Muscle layer of duodenum (tissue), 2 donors: ENCODE measurements around the gene TCN2.
A peak's percentile ranks its signal among the peaks of the same experiment; 100 is the strongest.
"Not testable (repeated sequence)": the region's sequence is repeated elsewhere in the genome, so short reads cannot be mapped to it uniquely, and the experiment has no call there.

Experiments used
- H3K27ac ChIP-seq: one replicate; pipeline ENCODE4 v1.7.0; 2013; ENCODE audit warnings: mild to moderate bottlenecking, low read length
- H3K27me3 ChIP-seq: one replicate; pipeline ENCODE4 v1.7.0; 2013; ENCODE audit warnings: low read depth, mild to moderate bottlenecking, control low read depth, low read length
- H3K36me3 ChIP-seq, 2 donors: one replicate each; pipeline ENCODE4 v1.7.0; 2013; ENCODE audit warnings: low read length in 2 of 2, control low read depth in 1 of 2, mild to moderate bottlenecking in 1 of 2; ENCODE audit not compliant: insufficient read depth in 2 of 2, control insufficient read depth in 1 of 2
- H3K4me1 ChIP-seq, 2 donors: one replicate each; pipeline ENCODE4 v1.7.0; 2013; ENCODE audit warnings: low read length in 2 of 2, mild to moderate bottlenecking in 2 of 2, control low read depth in 1 of 2, moderate library complexity in 1 of 2; ENCODE audit not compliant: insufficient read depth in 2 of 2, control insufficient read depth in 1 of 2
- H3K4me3 ChIP-seq, 2 donors: one replicate each; pipeline ENCODE4 v1.7.0; 2013; ENCODE audit warnings: low read length in 2 of 2, low read depth in 1 of 2, mild to moderate bottlenecking in 1 of 2
- H3K9me3 ChIP-seq, 2 donors: one replicate each; pipeline ENCODE4 v1.7.0; 2013; ENCODE audit warnings: low read length in 2 of 2, control low read depth in 1 of 2, mild to moderate bottlenecking in 1 of 2; ENCODE audit not compliant: control insufficient read depth in 1 of 2
- donor health status: healthy.

TCN2 gene

DNA sequence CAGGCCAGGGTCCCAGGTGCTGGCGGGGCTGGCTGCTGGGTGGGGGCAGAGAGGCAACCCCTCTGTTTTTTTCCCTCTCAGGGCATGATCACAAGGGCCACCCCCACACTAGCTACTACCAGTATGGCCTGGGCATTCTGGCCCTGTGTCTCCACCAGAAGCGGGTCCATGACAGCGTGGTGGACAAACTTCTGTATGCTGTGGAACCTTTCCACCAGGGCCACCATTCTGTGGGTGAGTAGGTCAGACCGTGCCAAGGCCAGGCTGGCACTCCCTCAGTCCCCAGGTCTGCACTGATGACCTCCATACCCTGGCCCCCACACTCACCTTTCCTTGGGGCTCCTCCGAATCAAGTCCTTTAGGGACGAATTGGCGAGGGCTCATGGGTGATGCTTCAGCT lies 7.3 kb downstream of the TCN2 start:
- Histone ChIP-seq H3K36me3 (peaks cover 7 to 25% of the 10 kb centered on the region in 2 donors), H3K4me3 (no peak overlapping the region), H3K4me1 (peaks cover 0 to under 1% of the 10 kb centered on the region in 2 donors), H3K9me3 (no peaks in the 10 kb centered on the region), H3K27me3 (no peaks in the 10 kb centered on the region), H3K27ac (no peak overlapping the region)

DNA sequence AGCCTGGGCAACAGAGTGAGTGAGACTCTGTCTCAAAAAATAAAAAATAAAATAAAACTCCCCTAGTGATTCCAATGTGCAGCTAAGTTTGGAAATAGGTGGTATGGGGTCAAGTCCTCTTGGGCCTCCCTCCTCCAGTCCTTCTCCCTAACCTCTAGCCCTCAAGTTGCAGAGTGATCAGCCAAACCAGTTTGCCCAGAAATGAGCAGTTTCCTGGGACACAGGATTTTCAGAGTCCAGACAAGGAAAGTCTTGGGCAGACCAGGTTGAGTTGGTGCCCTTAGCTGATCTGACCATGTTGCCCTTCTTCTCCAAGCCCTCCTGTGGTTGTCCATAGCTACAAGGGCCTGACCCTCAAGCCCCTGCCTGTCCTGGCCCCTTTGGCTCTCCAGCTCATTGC lies 7.9 kb downstream of the TCN2 start:
- Histone ChIP-seq H3K27ac (no peak overlapping the region), H3K9me3 (no peaks in the 10 kb centered on the region), H3K27me3 (no peaks in the 10 kb centered on the region), H3K4me1 (no peaks in the 10 kb centered on the region), H3K4me3 (no peak overlapping the region), H3K36me3 (peaks cover 7 to 25% of the 10 kb centered on the region in 2 donors)

DNA sequence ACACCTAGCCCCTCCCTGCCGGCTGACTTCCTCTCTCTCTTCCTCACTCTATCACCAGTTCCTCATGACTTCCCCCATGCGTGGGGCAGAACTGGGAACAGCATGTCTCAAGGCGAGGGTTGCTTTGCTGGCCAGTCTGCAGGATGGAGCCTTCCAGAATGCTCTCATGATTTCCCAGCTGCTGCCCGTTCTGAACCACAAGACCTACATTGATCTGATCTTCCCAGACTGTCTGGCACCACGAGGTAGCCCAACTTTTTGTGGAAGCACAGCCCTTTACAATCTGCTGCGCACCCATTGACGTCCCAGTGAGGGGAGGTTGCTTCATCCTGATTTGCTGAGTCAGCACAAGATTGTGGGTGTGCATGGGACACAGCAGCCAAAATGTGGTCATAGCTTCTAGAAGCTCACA lies 8.6 kb downstream of the TCN2 start:
- no peaks in the 10 kb centered on the region for H3K27me3 ChIP-seq
- no peak overlapping the region for H3K4me3 ChIP-seq
- no peaks in the 10 kb centered on the region for H3K9me3 ChIP-seq
- no peak overlapping the region for H3K27ac ChIP-seq
- peaks cover 7 to 26% of the 10 kb centered on the region in 2 donors for H3K36me3 ChIP-seq
- no peaks in the 10 kb centered on the region for H3K4me1 ChIP-seq

DNA sequence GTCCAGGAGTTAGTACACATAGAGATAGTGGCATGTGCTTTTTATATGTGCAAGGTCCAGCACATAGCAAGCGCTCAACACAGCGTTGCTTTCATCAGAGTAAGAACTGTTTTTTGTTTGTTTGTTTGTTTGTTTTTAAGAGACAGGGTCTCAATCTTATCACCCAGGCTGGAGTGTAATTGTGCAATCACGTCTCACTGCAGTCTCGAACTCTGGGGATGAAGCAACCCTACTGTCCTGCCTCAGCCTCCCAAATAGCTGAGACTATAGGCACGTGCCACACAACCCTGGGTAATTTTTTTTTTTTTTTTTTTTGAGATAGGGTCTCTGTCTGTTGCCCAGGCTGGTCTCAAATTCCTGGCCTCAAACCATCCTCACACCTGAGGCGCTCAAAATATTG lies 10.8 kb downstream of the TCN2 start:
- no peak overlapping the region for H3K4me3 ChIP-seq
- H3K9me3 ChIP-seq = no peaks in the 10 kb centered on the region
- no peak overlapping the region for H3K27ac ChIP-seq
- no peaks in the 10 kb centered on the region for H3K4me1 ChIP-seq
- H3K27me3 ChIP-seq = no peaks in the 10 kb centered on the region
- peaks cover 7 to 28% of the 10 kb centered on the region in 2 donors for H3K36me3 ChIP-seq

DNA sequence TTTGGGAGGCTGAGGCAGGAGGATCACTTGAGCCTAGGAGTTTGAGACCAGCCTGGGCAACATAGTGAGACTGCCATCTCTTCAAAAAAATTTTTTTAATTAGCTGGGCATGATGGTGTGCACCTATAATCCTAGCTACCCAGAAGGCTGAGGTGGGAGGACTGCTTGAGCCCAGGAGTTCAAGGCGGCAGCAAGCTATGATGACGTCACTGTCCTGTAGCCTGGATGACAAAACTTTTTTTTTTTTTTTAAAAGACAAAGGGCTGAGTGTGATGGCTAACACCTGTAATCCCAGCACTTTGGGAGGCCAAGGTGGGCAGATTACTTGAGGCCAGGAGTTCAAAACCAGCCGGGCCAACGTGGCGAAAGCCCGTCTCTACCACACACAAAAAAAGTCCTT lies 12.9 kb downstream of the TCN2 start:
- H3K4me3 ChIP-seq = not testable (repeated sequence)

DNA sequence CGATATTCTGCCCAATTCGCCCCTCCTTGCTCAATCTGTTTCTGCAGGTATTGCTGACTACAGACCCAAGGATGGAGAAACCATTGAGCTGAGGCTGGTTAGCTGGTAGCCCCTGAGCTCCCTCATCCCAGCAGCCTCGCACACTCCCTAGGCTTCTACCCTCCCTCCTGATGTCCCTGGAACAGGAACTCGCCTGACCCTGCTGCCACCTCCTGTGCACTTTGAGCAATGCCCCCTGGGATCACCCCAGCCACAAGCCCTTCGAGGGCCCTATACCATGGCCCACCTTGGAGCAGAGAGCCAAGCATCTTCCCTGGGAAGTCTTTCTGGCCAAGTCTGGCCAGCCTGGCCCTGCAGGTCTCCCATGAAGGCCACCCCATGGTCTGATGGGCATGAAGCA lies 19.4 kb downstream of the TCN2 start:
- H3K27me3 ChIP-seq = no peaks in the 10 kb centered on the region
- H3K4me1 ChIP-seq = no peaks in the 10 kb centered on the region
- no peaks in the 10 kb centered on the region for H3K9me3 ChIP-seq
- peaks cover 0 to 4% of the 10 kb centered on the region in 2 donors for H3K36me3 ChIP-seq
- no peak overlapping the region for H3K4me3 ChIP-seq
- H3K27ac ChIP-seq = no peak overlapping the region

More for the DNA sequence above, 12.9 kb downstream of the TCN2 start:
- not testable (repeated sequence) for H3K4me1 ChIP-seq, H3K27ac ChIP-seq, H3K9me3 ChIP-seq, H3K27me3 ChIP-seq
- H3K36me3 ChIP-seq = peaks cover 0 to 28% of the 10 kb centered on the region in 2 donors

DNA sequence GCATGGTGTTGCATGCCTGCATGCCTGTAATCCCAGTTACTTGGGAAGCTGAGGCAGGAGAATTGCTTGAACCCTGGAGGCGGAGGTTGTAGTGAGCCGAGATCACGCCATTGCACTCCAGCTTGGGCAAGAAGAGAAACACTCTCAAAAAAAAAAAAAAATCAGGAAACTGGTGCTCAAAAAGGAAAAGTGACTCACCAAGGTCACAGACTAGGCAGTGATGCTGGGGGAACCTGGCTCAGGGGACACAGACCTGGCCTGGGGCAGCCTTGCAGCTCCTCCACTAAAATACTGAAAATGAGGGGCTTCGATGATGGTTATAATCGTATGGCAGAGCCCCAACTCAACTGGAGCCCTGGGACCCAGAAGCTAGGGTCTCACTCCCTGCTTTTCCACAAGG lies 20.5 kb downstream of the TCN2 start:
- Histone ChIP-seq H3K27me3 (no peaks in the 10 kb centered on the region), H3K4me1 (no peaks in the 10 kb centered on the region), H3K9me3 (no peaks in the 10 kb centered on the region), H3K27ac (no peak overlapping the region), H3K36me3 (peaks cover 0 to 1% of the 10 kb centered on the region in 2 donors), H3K4me3 (no peak overlapping the region)

DNA sequence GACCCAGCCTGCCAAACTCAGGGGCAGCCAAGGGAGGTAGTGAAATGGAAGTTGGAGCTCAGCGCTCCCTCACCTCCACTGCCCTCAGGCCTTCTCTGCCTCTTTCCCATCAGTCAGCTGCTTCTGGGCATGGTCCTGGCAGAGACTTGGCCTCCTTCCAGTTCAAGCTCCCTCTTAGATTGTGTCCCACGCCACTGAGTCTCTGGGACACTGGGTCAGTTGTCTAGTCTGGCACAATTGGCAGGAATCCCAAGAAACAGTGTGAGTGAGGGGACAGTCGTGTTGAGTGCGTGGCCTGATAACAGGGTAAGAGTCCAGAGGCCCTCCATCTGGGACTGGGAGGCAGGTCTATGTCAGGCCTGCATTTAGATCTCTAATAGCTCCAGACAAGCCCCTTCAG lies 21.5 kb downstream of the TCN2 start:
- H3K27ac ChIP-seq = no peak overlapping the region
- no peaks in the 10 kb centered on the region for H3K36me3 ChIP-seq
- no peaks in the 10 kb centered on the region for H3K27me3 ChIP-seq
- H3K9me3 ChIP-seq = no peaks in the 10 kb centered on the region
- no peaks in the 10 kb centered on the region for H3K4me1 ChIP-seq
- H3K4me3 ChIP-seq = no peak overlapping the region

DNA sequence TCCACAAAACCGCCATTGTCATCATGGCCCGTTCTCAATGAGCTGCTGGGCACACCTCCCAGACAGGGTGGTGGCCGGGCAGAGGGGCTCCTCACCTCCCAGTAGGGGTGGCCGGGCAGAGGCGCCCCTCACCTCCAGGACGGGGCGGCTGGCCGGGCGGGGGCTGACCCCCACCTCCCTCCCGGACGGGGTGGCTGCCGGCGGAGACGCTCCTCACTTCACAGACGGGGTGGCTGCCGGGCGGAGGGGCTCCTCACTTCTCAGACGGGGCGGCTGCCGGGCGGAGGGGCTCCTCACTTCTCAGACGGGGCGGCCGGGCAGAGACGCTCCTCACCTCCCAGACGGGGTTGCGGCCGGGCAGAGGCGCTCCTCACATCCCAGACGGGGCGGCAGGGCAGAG lies 24.5 kb downstream of the TCN2 start:
- not testable (repeated sequence) for H3K4me3 ChIP-seq, H3K9me3 ChIP-seq, H3K36me3 ChIP-seq, H3K27me3 ChIP-seq, H3K27ac ChIP-seq
- peaks cover 0 to 14% of the 10 kb centered on the region in 2 donors for H3K4me1 ChIP-seq

DNA sequence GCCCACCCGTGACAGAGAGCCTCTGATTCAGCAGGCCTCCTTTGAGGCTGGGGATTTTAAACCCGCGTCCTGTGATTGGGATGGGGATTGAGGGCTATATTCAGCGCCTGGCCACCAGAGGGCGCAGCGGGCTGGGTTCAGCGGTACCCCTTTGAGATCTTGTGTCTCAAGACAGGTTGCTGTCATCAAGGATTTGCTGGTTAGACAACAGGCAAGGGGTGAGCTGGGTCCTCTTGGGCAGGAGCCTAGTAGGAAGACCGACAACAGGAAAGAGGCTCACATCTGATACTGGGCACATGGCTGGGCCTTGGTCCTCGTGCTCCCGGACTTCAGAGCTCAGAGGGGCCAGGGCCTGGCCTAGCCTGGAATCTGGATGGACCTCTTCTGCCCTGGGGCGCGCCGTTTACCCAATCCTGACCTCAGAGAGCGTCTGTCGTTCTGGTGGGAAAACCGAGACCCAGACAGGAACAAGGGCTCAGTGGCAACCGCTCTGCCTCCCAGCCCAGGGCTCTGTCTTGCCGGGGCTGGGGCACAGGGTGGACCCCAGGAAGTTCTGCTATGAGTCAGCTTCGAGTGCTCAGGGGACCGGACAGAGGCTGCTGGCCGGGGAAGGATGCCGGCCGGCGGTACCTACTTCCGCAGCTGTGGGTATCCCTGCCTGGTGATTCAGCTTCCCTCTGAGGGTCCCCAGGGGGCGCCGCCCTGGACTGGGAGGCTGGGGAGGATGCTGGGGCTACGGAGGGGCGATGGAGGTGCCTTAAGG lies 27.7 kb downstream of the TCN2 start:
- Histone ChIP-seq H3K4me3 (peak overlapping the region; percentile 56 to 74), H3K27ac (peak overlapping the region; percentile 83), H3K4me1 (peaks cover 0 to 29% of the 10 kb centered on the region in 2 donors), H3K27me3 (no peaks in the 10 kb centered on the region), H3K9me3 (no peaks in the 10 kb centered on the region), H3K36me3 (no peaks in the 10 kb centered on the region)

DNA sequence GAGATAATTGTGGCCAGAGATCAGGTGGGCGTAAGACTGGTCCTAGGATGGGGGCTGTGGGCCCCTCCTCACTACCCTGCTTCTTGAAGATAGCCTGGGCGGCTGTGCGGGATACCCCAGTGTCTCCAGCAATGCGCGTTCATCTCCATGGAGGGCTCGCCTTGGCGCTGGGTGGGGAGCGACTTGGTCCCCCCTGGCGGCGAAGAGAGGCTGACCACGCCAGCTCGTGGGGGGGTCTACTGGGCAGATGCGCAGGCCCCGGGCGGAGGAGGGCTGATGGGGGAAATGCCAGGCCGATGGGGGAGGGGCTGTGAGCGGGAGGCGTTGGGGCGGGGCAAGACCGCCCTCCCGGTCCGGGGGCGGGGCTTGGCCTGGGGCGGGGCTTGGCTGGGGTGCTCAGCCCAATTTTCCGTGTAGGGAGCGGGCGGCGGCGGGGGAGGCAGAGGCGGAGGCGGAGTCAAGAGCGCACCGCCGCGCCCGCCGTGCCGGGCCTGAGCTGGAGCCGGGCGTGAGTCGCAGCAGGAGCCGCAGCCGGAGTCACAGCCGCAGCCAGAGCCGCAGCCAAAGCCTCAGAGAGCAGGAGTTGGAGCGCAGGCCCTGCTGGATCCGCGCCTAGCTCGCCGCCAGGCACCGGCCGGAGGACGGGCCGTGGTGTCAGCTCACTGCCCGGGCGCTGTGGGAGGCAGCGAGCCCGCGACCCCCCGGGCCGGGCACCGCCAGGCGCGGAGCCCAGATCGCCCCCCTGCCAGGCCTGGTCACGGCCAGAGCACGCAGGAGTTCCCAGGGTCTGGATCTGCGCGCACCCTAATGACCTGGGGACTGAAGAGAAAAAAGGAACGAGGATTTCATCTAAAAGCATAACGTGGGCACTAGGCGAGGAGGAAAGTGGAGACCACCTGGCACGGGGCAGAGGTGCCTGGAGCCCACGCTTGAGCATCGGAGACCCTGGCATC lies 28.6 kb downstream of the TCN2 start, which contains the start of gene SLC35E4:
TSS of gene SLC35E4 (plus strand) at position 509 of the 953 bp plus-strand sequence. CDS start 670 bp downstream, outside the sequence.
- no peaks in the 10 kb centered on the region for H3K27me3 ChIP-seq
- peak within 1 kb of the TSS; percentile 83 for H3K27ac ChIP-seq
- H3K4me3 ChIP-seq = peak within 1 kb of the TSS; percentile 74 to 79
- H3K9me3 ChIP-seq = no peaks in the 10 kb centered on the region
- peaks cover 0 to 29% of the 10 kb centered on the region in 2 donors for H3K4me1 ChIP-seq
- no peaks in the 10 kb centered on the region for H3K36me3 ChIP-seq
